HepG2 (cell line): ENCODE data around the gene HIPK2. TPM values are rescaled to one million over a fixed set of nuclear protein-coding genes. Genes with fewer than 3 reads are reported as not detected.

Experiments used
- ATAC-seq: fragments of 200-7000 bp; cut with Tn5 transposase; 3 replicates; pipeline ENCODE4 v1.9.1; 2020; ENCODE audit warnings: mild to moderate bottlenecking, moderate library complexity
- BruUV-seq: library from RNA; stranded (reverse); fragments of 400-500 nt; replicated peaks from 2 replicates; lab custom pipeline; 2021; lab: Mats Ljungman, UMichigan
- CTCF ChIA-PET: fragments of 300-600 bp; formaldehyde crosslinking; extraction: SDS; loops from one replicate; lab custom pipeline; 2021; ENCODE audit warnings: low total read pairs, inconsistent platforms, low intra/inter-chr PET ratio; lab: Yijun Ruan, JAX
- POLR2A ChIA-PET: fragments of 350-600 bp; sonication (Branson Sonifier 250); formaldehyde crosslinking; loops from one replicate; lab custom pipeline; 2020; ENCODE audit warnings: antibody characterized with exemption, inconsistent platforms; lab: Yijun Ruan, JAX
- DNase-seq: peaks from one replicate; pipeline ENCODE4 v3.0.0-alpha.2; 2015; ENCODE audit warnings: low spot score
- FAIRE-seq: peaks from 3 replicates; lab custom pipeline; 2011; peaks lifted over from hg19 to GRCh38; lab: Jason Lieb, UNC
- H2AFZ ChIP-seq: one replicate; pipeline ENCODE4 v1.6.1; 2011; ENCODE audit warnings: low read length, inconsistent platforms
- H3K27ac ChIP-seq: fragments of 300-600 bp; 3 replicates; pipeline ENCODE4 v1.8.0; 2011; ENCODE audit warnings: mixed run types, mild to moderate bottlenecking, mixed read lengths, low read length, inconsistent platforms; ENCODE audit not compliant: insufficient read depth; ENCODE audit errors: extremely low read length
- H3K27me3 ChIP-seq, 2 experiments: fragments of 200-600 bp in 1 of 2; 2 replicates in 1 of 2; 3 replicates in 1 of 2; pipeline versions ENCODE4 v1.6.0 to v1.8.0; 2011; ENCODE audit warnings: low read length in 2 of 2, mild to moderate bottlenecking in 2 of 2, moderate library complexity in 2 of 2, inconsistent platforms in 1 of 2; ENCODE audit not compliant: insufficient read depth in 2 of 2, control insufficient read depth in 1 of 2
- H3K36me3 ChIP-seq, 2 experiments: fragments of 200-600 bp in 1 of 2; replicated peaks in 1 of 2; 2 replicates in 1 of 2; 3 replicates in 1 of 2; pipeline versions ENCODE4 v1.5.1 to v1.8.0; 2011; ENCODE audit warnings: low read length in 2 of 2, inconsistent platforms in 1 of 2; ENCODE audit not compliant: insufficient read depth in 2 of 2, control insufficient read depth in 1 of 2
- H3K4me1 ChIP-seq: 2 replicates; pipeline ENCODE4 v1.5.1; 2012; ENCODE audit warnings: low read length, inconsistent platforms; ENCODE audit not compliant: insufficient read depth
- H3K4me2 ChIP-seq: 2 replicates; pipeline ENCODE4 v1.6.0; 2011; ENCODE audit warnings: low read depth, low read length, inconsistent platforms
- H3K4me3 ChIP-seq, 3 experiments: fragments of 200-600 bp in 1 of 3; sonication (generic), shearing (Covaris generic) in 1 of 3; replicated peaks in 1 of 3; 2 replicates each; pipeline ENCODE4 v1.5.1; 2011 to 2016; ENCODE audit warnings: low read length in 3 of 3, inconsistent platforms in 2 of 3, low read depth in 2 of 3, mild to moderate bottlenecking in 2 of 3, control low read depth in 1 of 3, mixed read lengths in 1 of 3; ENCODE audit not compliant: insufficient read depth in 1 of 3
- H3K79me2 ChIP-seq: one replicate; pipeline ENCODE4 v1.6.1; 2011; ENCODE audit warnings: low read length, inconsistent platforms; ENCODE audit not compliant: insufficient read depth
- H3K9ac ChIP-seq: 2 replicates; pipeline ENCODE4 v1.6.0; 2011; ENCODE audit warnings: mild to moderate bottlenecking, low read depth, low read length, inconsistent platforms; ENCODE audit not compliant: insufficient read depth
- H3K9me3 ChIP-seq: 2 replicates; pipeline ENCODE4 v1.5.1; 2012; ENCODE audit warnings: mild to moderate bottlenecking, low read length
- H4K20me1 ChIP-seq: 2 replicates; pipeline ENCODE4 v1.6.0; 2011; ENCODE audit warnings: inconsistent platforms, mild to moderate bottlenecking, low read length, moderate library complexity; ENCODE audit not compliant: insufficient read depth
- AHR ChIP-seq: IDR thresholded peaks from 2 replicates; pipeline ENCODE4 v1.6.1; 2018; ENCODE audit warnings: missing genetic modification reagents, missing compliant biosample characterization
- HCFC1 ChIP-seq: fragments of 150-350 bp; IDR thresholded peaks from 2 replicates; pipeline ENCODE4 v1.6.1; 2014; ENCODE audit warnings: low read depth, low read length
- MLXIP ChIP-seq: sonication (generic); formaldehyde crosslinking; IDR thresholded peaks from 2 replicates; pipeline ENCODE4 v1.9.0; 2021; ENCODE audit warnings: missing genetic modification reagents, borderline replicate concordance
- MXD1 ChIP-seq: sonication (generic); formaldehyde crosslinking; IDR thresholded peaks from 2 replicates; pipeline ENCODE4 v1.4.0; 2020; ENCODE audit warnings: mild to moderate bottlenecking, missing genetic modification reagents
- NR2F2 ChIP-seq: IDR thresholded peaks from 2 replicates; pipeline ENCODE4 v1.6.1; 2012; ENCODE audit warnings: low read depth, inconsistent platforms, borderline replicate concordance
- PHF20 ChIP-seq: sonication (generic); formaldehyde crosslinking; IDR thresholded peaks from 2 replicates; pipeline ENCODE4 v1.5.0; 2020; ENCODE audit warnings: mild to moderate bottlenecking, missing genetic modification reagents
- ZBTB3 ChIP-seq: sonication (generic); formaldehyde crosslinking; IDR thresholded peaks from 2 replicates; pipeline ENCODE4 v1.4.0; 2020; ENCODE audit warnings: low read depth, mild to moderate bottlenecking, moderate library complexity, missing genetic modification reagents, borderline replicate concordance
- ZBTB4 ChIP-seq: sonication (generic); formaldehyde crosslinking; IDR thresholded peaks from 2 replicates; pipeline ENCODE4 v1.4.0; 2020; ENCODE audit warnings: missing genetic modification reagents, mild to moderate bottlenecking, borderline replicate concordance
- ZFAT ChIP-seq: sonication (generic); formaldehyde crosslinking; conservative IDR thresholded peaks from 2 replicates; pipeline ENCODE4 v1.8.1; 2023; ENCODE audit warnings: missing genetic modification reagents, inconsistent platforms
- ZFP82 ChIP-seq: sonication (generic); formaldehyde crosslinking; IDR thresholded peaks from 2 replicates; pipeline ENCODE4 v1.5.1; 2020; ENCODE audit warnings: mild to moderate bottlenecking, missing genetic modification reagents, borderline replicate concordance
- ZFP90 ChIP-seq: sonication (generic); formaldehyde crosslinking; IDR thresholded peaks from 2 replicates; pipeline ENCODE4 v1.8.0; 2022; ENCODE audit warnings: missing genetic modification reagents, mild to moderate bottlenecking, inconsistent platforms, borderline replicate concordance
- ZIK1 ChIP-seq: sonication (generic); formaldehyde crosslinking; IDR thresholded peaks from 2 replicates; pipeline ENCODE4 v1.5.0; 2020; ENCODE audit warnings: mild to moderate bottlenecking, low read depth, missing genetic modification reagents, borderline replicate concordance
- ZNF12 ChIP-seq: sonication (generic); formaldehyde crosslinking; IDR thresholded peaks from 2 replicates; pipeline ENCODE4 v1.5.0; 2020; ENCODE audit warnings: missing genetic modification reagents
- ZNF709 ChIP-seq: sonication (generic); formaldehyde crosslinking; IDR thresholded peaks from 2 replicates; pipeline ENCODE4 v1.5.0; 2020; ENCODE audit warnings: mild to moderate bottlenecking, missing genetic modification reagents
- ZNF720 ChIP-seq: sonication (generic); formaldehyde crosslinking; IDR thresholded peaks from 2 replicates; pipeline ENCODE4 v1.4.0; 2020; ENCODE audit warnings: missing genetic modification reagents
- WGBS: methylation state at CpG from one replicate; pipeline ENCODE4 v1.1.6; 2017; ENCODE audit warnings: low lambda C conversion rate; 5-methylcytosine and 5-hydroxymethylcytosine counted together
- in situ Hi-C: cut with HindIII; loops from 2 replicates; pipeline ENCODE4 v1.10.0; 2017; ENCODE audit warnings: low pct_unique_long_range_greater_than_20kb; ENCODE audit not compliant: extremely low pct_ligation_motif_present
- intact Hi-C: fragments of 100-400 bp; cut with micrococcal nuclease; formaldehyde crosslinking; loops from one replicate; pipeline ENCODE4 v1.10.0; 2022; ENCODE audit not compliant: unreplicated experiment
- polyA plus RNA-seq, 8 experiments: library from polyadenylated mRNA; depleted of rRNA in 3 of 8; stranded (reverse) in 7 of 8; unstranded in 1 of 8; fragments of >200 nt; fragmentation: Illumina TruSeq in 4 of 8; extraction: Trizol in 4 of 8; gene quantifications; 2 replicates each; pipeline versions ENCODE4 v1.2.1 to v1.2.3, GENCODE V29; 2011 to 2016; ENCODE audit warnings: low read depth in 4 of 8, missing spikeins in 1 of 8, mixed read lengths in 1 of 8; ENCODE audit not compliant: insufficient read depth in 1 of 8
- total RNA-seq, 5 experiments: library from RNA; depleted of rRNA; stranded (reverse); fragments of >200 nt; fragmentation: Illumina TruSeq; extraction: Trizol; gene quantifications; 2 replicates each; pipeline ENCODE4 v1.2.3, GENCODE V29; 2016; ENCODE audit warnings: low read depth in 1 of 5

Gene HIPK2
- total and polyA plus RNA-seq, 2 of the 13 experiments (the other 11 are each of a cell fraction or from before 2014, with no cell fraction given) = 14.4 to 20.2 TPM

GRCh38 chr7:139730746-139731612 is 46.8 kb downstream of the HIPK2 start (continued):
- TF ChIP-seq MXD1 (CRISPR knock-in tag) (no peak), MLXIP (CRISPR knock-in tag) (no peak)

GRCh38 chr7:139728203-139728602 is 49.6 kb downstream of the HIPK2 start:
- intact Hi-C loops (no loop called here), in situ Hi-C loops (no loop called here)
- Histone ChIP-seq H3K79me2 (peaks cover 80% of the 10 kb centered on the region), H3K27ac (no peak overlapping the region), H3K4me3 (no peak overlapping the region), H4K20me1 (peaks cover 18% of the 10 kb centered on the region), H3K4me2 (no peak overlapping the region), H3K36me3 (peaks cover 4 to 25% of the 10 kb centered on the region in 2 experiments; a peak in 3 of 5 replicates), H3K9me3 (no peaks in the 10 kb centered on the region), H3K27me3 (no peaks in the 10 kb centered on the region), H3K9ac (no peak overlapping the region), H3K4me1 (peaks cover 63% of the 10 kb centered on the region), H2AFZ (no peak overlapping the region)
- no peak for TF ChIP-seq HCFC1
- TF ChIP-seq ZFP90 (CRISPR knock-in tag) = no peak
- TF ChIP-seq ZNF720 (CRISPR knock-in tag) = no peak
- no peak for TF ChIP-seq ZBTB3 (CRISPR knock-in tag)
- TF ChIP-seq ZFAT (CRISPR knock-in tag) = no peak
- TF ChIP-seq PHF20 (CRISPR knock-in tag) = no peak
- no peak for TF ChIP-seq ZIK1
- no peak for TF ChIP-seq ZFP82 (CRISPR knock-in tag)
- no peak for TF ChIP-seq ZNF709 (CRISPR knock-in tag)
- TF ChIP-seq AHR = no peak
- no peak for TF ChIP-seq ZBTB4 (CRISPR knock-in tag)
- TF ChIP-seq NR2F2 = no peak
- no peak for TF ChIP-seq ZNF12 (CRISPR knock-in tag)
- no CpG with 5 or more reads among the region's 1 CpG for WGBS
- ATAC-seq (no peak), FAIRE-seq (no peak), DNase-seq (no peak)
- no TSS peak for BruUV-seq
- ChIA-PET CTCF (no interaction called here), POLR2A (no interaction called here)
